Activated CD4-positive, CD25-positive, alpha-beta regulatory T cell (primary cell): ENCODE results near the gene ARRB2.

ENCODE experiments used
- DNase-seq, 4 experiments: peaks; one replicate each; lab custom pipeline; 2025; lab: John Stamatoyannopoulos, UW

Gene ARRB2

DNA sequence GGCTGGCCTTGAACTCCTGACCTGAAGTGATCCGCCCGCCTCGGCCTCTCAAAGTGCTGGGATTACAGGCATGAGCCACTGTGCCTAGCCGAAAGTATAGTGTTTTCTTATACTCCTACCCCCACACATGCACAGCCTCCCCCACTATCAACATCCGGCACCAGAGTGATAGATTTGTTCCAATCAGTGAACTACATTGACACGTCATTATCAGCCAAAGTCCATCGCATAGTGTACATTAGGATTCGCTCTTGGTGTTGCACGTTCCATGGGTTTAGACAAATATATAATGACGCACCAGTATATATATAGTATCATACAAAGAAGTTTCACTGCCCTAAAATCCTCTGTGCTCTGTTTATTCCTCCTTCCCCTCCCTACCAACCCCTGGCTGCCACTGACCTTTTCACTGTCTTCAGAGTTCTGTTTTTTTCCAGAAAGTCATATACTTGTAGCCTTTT is 49.4 kb downstream of the ARRB2 start:
- DNase-seq = no peak

DNA sequence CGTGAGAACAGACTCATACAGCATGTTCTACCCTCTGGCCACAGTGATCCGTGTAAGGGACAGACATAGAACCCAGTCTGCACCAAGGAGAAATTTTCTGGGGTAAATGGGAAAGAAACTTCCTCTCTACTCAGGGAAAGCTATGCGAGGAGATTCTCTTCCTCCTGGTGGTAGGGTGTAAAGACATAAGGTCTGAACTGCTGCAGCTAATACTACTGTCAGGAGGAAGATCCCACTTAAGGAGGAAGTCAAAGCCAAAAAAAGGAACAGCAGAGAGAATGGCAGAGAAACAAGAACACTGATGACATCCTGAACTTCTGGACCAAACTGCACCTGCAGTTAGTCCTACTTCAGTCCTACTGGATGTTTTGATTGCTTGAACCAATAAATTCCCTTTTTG is 54.2 kb downstream of the ARRB2 start:
- no peak for DNase-seq

DNA sequence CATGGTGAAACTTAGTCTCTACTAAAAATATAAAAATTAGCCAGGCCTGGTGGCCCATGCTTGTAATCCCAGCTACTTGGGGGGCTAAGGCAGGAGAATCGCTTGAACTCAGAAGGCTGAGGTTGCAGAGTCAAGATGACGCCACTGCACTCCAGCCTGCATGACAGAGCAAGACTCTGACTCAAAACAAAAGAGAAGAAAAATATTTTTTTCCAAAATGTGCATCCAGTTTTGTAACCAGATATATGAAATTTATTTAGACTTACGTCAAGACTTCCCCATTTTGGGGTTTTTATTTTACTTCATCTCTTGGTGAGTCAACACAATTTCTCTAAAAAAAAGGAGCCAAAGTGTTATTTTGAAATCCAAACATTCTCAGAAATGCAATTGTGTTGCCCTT is 55.8 kb downstream of the ARRB2 start:
- DNase-seq = no peak

DNA sequence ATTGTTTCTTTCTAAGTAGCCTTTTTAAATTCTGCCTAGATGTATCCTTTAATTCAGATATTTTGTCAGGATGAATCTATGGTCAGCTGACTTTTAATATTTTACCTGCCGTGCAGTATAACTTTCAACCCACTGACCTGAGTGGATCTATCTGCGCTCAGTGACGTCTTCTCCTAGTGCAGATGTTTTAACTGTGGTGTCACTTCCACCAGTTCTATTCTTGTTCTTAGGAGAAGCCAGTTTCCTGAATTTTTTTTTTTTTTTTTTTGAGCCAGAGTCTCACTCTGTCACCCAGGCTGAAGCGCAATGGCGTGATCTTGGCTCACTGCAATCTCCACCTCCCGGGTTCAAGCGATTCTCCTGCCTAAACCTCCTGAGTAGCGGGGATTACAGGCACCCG is 56.3 kb downstream of the ARRB2 start:
- no peak for DNase-seq

DNA sequence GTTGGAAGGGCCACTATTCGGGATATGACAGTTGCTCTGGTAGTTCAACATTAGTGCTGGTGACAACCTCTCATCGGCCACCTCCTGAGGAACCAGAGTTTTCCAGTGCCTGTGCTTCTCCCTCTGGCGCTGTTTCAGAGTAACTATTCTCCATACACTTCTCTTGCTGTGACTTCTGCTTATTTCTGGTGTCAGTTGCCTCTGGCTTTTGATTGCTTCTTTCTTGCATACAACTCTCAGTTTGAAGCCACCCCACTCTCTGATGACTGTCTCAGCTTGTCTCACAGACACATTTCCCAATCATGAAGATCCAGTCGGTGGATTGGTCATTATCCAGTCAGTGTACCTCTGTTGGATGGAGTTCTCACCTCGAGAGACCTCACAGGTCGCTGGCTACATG is 57.9 kb downstream of the ARRB2 start:
- DNase-seq = no peak

DNA sequence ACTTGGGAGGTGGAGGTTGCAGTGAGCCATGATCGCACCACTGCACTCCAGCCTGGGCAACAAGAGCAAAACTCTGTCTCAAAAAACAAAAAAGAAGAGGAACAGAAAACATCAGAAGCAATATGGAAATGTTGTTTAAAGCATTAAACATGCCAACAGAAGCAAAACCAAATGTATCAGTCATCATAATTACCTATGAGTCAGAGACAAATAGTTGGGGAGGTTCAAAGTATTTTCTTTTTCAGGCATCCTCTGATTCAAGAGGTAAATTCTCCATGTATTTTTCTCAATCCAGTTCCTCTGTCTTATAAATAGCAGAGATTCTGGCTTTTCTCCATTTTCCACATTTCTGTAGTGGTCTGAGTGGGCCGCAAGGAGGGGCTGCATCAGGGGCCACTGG is 59.2 kb downstream of the ARRB2 start:
- no peak for DNase-seq
